T47D (cell line): Measurements from ENCODE around the gene BAG1.

Experiments used
- DNase-seq, 2 experiments: peaks; one replicate each; pipeline versions ENCODE4 v3.0.0 to v3.0.0-alpha.2; 2011 to 2012; ENCODE audit warnings: low read depth in 1 of 2, low spot score in 1 of 2
- JUND ChIP-seq: IDR thresholded peaks from 2 replicates; pipeline ENCODE4 v1.6.1; 2012; ENCODE audit warnings: low read depth
- in situ Hi-C: cut with HindIII; loops from 2 replicates; pipeline ENCODE4 v1.10.0; 2016; ENCODE audit warnings: low sequenced_read_pairs, low pct_unique_long_range_greater_than_20kb

Gene BAG1

GRCh38 chr9:33291031-33291397, 26.5 kb upstream of the BAG1 start:
- TF ChIP-seq JUND = no peak
- in situ Hi-C loops = no loop called here
- DNase-seq = no peak

GRCh38 chr9:33290247-33291030, 25.9 kb upstream of the BAG1 start, which contains the start of gene NFX1:
Gene NFX1 (plus strand): TSS chr9:33290516. CDS start chr9:33290573, 57 bp downstream.
- peak; percentile 80 to 97 for DNase-seq
- TF ChIP-seq JUND = no peak
- in situ Hi-C loops = no loop called here

GRCh38 chr9:33289936-33290246, 25.4 kb upstream of the BAG1 start:
- in situ Hi-C loops = no loop called here
- TF ChIP-seq JUND = no peak
- DNase-seq = no peak

- in situ Hi-C loops = no loop called here
- no peak for DNase-seq
- TF ChIP-seq JUND = no peak
Measured at GRCh38 chr9:33289496-33289895, 25.0 kb upstream of the BAG1 start.

GRCh38 chr9:33288828-33289483, 24.4 kb upstream of the BAG1 start:
- no peak for TF ChIP-seq JUND
- in situ Hi-C loops = no loop called here
- DNase-seq = no peak

- DNase-seq = no peak
- no peak for TF ChIP-seq JUND
- in situ Hi-C loops = no loop called here
Measured at GRCh38 chr9:33288235-33288634, 23.7 kb upstream of the BAG1 start.

GRCh38 chr9:33287087-33287490, 22.6 kb upstream of the BAG1 start:
- in situ Hi-C loops = no loop called here

GRCh38 chr9:33285502-33285901, 21.0 kb upstream of the BAG1 start:
- DNase-seq = no peak
- in situ Hi-C loops = no loop called here
- no peak for TF ChIP-seq JUND

More at GRCh38 chr9:33287087-33287490, 22.6 kb upstream of the BAG1 start:
- TF ChIP-seq JUND = no peak
- DNase-seq = peak; percentile 48 to 82

- TF ChIP-seq JUND = no peak
- in situ Hi-C loops = no loop called here
- no peak for DNase-seq
Measured at GRCh38 chr9:33277484-33277883, 13.0 kb upstream of the BAG1 start.

GRCh38 chr9:33273972-33274328, 9.4 kb upstream of the BAG1 start:
- no peak for TF ChIP-seq JUND
- in situ Hi-C loops = no loop called here
- DNase-seq = no peak

GRCh38 chr9:33273266-33273971, 8.9 kb upstream of the BAG1 start:
- in situ Hi-C loops = no loop called here
- no peak for DNase-seq
- no peak for TF ChIP-seq JUND

- no peak for TF ChIP-seq JUND
- DNase-seq = no peak
- in situ Hi-C loops = no loop called here
Measured at GRCh38 chr9:33272061-33272460, 7.6 kb upstream of the BAG1 start.

GRCh38 chr9:33270146-33270545, 5.6 kb upstream of the BAG1 start:
- TF ChIP-seq JUND = no peak
- no peak for DNase-seq
- in situ Hi-C loops = no loop called here
